EH (cell line): ENCODE measurements around the gene CEP152.
"Not testable (repeated sequence)": the region's sequence is repeated elsewhere in the genome, so short reads cannot be mapped to it uniquely, and the experiment has no call there.

Experiments
- DNase-seq: peaks from one replicate; pipeline ENCODE4 v3.0.0-alpha.2; 2015; ENCODE audit warnings: low read depth

Gene CEP152

GRCh38 chr15:48810414-48811324 lies at the start of gene CEP152:
TSS of gene CEP152 (minus strand) at chr15:48811069. CDS start at chr15:48805649, 5,420 bp downstream.
- peak; percentile 100 for DNase-seq

- DNase-seq, result peak; percentile 38
These were observed 48.6 kb upstream of the CEP152 start for GRCh38 chr15:48859426-48859825.

- peak; percentile 66 for DNase-seq
These were observed 47.5 kb upstream of the CEP152 start for GRCh38 chr15:48858401-48858800.

GRCh38 chr15:48856942-48857341 lies 46.1 kb upstream of the CEP152 start:
- DNase-seq, result peak; percentile 68

- DNase-seq, result peak; percentile 71
These were observed 44.9 kb upstream of the CEP152 start for GRCh38 chr15:48855501-48856440.

GRCh38 chr15:48854434-48854833 lies 43.6 kb upstream of the CEP152 start:
- not testable (repeated sequence) for DNase-seq

GRCh38 chr15:48851956-48852355 lies 41.1 kb upstream of the CEP152 start:
- no peak for DNase-seq

GRCh38 chr15:48850648-48851047 lies 39.8 kb upstream of the CEP152 start:
- DNase-seq, result no peak

GRCh38 chr15:48845123-48845522 lies 34.3 kb upstream of the CEP152 start:
- no peak for DNase-seq

GRCh38 chr15:48842501-48842900 lies 31.6 kb upstream of the CEP152 start:
- no peak for DNase-seq

- no peak for DNase-seq
These were observed 23.9 kb upstream of the CEP152 start for GRCh38 chr15:48834756-48835155.

GRCh38 chr15:48833526-48834239 lies 22.8 kb upstream of the CEP152 start:
- DNase-seq, result peak; percentile 8

- DNase-seq, result no peak
These were observed 21.8 kb upstream of the CEP152 start for GRCh38 chr15:48832648-48833047.

GRCh38 chr15:48828906-48829305 lies 18.0 kb upstream of the CEP152 start:
- DNase-seq, result no peak

GRCh38 chr15:48828471-48828870 lies 17.6 kb upstream of the CEP152 start:
- no peak for DNase-seq

GRCh38 chr15:48825075-48825474 lies 14.2 kb upstream of the CEP152 start:
- no peak for DNase-seq

- DNase-seq, result peak; percentile 39
These were observed 12.8 kb upstream of the CEP152 start for GRCh38 chr15:48823706-48824105.

GRCh38 chr15:48823237-48823636 lies 12.4 kb upstream of the CEP152 start:
- DNase-seq, result peak; percentile 76

GRCh38 chr15:48814286-48814685 lies 3.4 kb upstream of the CEP152 start:
- DNase-seq, result no peak

GRCh38 chr15:48811325-48811958 lies 573 bp upstream of the CEP152 start:
- no peak for DNase-seq

- DNase-seq, result peak; percentile 43
These were observed 4.7 kb downstream of the CEP152 start for GRCh38 chr15:48806151-48806550.
